ENCODE data around the gene GALNT17. TPM values are rescaled to one million over a fixed set of nuclear protein-coding genes. Genes with fewer than 3 reads are reported as not detected.

The GALNT17 gene
- total RNA-seq, 1 donor from 2014 or later: 3.9 TPM

DNA sequence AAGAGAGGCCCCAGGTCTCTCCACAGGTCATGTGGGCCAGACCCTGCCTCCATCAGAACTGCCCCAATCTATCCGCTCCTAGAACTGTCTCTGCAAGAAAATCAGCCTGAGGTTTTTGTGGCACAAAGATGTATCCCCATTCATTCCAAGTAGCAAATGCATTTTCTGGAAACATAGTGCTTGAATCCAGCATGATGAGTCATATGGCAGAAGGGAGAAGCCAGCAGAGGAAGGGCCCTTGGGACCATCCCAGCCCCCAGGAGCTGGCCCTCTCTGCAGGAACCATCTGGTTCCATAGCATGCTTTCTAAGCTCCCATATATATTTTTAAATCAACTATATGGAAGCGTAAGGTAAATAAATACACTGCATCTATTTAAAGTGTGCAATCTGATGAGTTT lies 563.2 kb downstream of the GALNT17 start:
- Mint-ChIP-seq H3K27ac (no peak overlapping the region), H3K27me3 (no peaks in the 10 kb centered on the region), H3K4me3 (ENCODE audit: low read depth) (no peak overlapping the region), H3K9me3 (ENCODE audit: low read depth) (peaks cover 11% of the 10 kb centered on the region), H3K4me1 (ENCODE audit: low read depth) (no peaks in the 10 kb centered on the region), H3K36me3 (ENCODE audit: insufficient read depth) (peaks cover 2% of the 10 kb centered on the region)
- TF ChIP-seq, protein P1, sequence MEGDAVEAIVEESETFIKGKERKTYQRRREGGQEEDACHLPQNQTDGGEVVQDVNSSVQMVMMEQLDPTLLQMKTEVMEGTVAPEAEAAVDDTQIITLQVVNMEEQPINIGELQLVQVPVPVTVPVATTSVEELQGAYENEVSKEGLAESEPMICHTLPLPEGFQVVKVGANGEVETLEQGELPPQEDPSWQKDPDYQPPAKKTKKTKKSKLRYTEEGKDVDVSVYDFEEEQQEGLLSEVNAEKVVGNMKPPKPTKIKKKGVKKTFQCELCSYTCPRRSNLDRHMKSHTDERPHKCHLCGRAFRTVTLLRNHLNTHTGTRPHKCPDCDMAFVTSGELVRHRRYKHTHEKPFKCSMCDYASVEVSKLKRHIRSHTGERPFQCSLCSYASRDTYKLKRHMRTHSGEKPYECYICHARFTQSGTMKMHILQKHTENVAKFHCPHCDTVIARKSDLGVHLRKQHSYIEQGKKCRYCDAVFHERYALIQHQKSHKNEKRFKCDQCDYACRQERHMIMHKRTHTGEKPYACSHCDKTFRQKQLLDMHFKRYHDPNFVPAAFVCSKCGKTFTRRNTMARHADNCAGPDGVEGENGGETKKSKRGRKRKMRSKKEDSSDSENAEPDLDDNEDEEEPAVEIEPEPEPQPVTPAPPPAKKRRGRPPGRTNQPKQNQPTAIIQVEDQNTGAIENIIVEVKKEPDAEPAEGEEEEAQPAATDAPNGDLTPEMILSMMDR (IDR thresholded peaks at IDR 0.05; ENCODE audit: unreplicated experiment): no peak
- DNase-seq (ENCODE audit: low spot score, unreplicated experiment): no peak

DNA sequence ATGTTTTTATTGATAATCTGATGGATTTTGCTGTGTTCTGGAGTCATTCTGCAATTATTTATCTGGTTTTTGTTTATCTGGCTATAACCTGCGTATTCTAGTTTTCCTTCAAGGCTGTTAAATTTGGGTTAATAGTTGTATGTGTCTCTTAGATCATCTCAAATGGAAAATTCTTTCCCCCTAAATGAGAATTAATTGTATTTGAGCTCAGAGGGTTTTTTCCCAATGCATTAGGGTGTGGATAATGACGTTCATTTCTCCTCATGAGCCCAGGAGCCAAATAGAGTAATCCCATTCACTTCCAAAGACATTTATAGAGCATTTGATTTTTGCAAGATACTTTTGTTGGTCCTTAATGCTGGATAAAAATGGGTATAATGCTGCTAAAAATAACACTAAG lies 564.6 kb downstream of the GALNT17 start:
- no peaks in the 10 kb centered on the region for H3K4me1 Mint-ChIP-seq (ENCODE audit: low read depth)
- H3K4me3 Mint-ChIP-seq (ENCODE audit: low read depth): no peak overlapping the region
- H3K9me3 Mint-ChIP-seq (ENCODE audit: low read depth): peaks cover 14% of the 10 kb centered on the region
- peaks cover 2% of the 10 kb centered on the region for H3K36me3 Mint-ChIP-seq (ENCODE audit: insufficient read depth)
- no peaks in the 10 kb centered on the region for H3K27me3 Mint-ChIP-seq
- DNase-seq (ENCODE audit: low spot score, unreplicated experiment): no peak
- no peak overlapping the region for H3K27ac Mint-ChIP-seq
- TF ChIP-seq, protein P1 (IDR thresholded peaks at IDR 0.05; ENCODE audit: unreplicated experiment): no peak

DNA sequence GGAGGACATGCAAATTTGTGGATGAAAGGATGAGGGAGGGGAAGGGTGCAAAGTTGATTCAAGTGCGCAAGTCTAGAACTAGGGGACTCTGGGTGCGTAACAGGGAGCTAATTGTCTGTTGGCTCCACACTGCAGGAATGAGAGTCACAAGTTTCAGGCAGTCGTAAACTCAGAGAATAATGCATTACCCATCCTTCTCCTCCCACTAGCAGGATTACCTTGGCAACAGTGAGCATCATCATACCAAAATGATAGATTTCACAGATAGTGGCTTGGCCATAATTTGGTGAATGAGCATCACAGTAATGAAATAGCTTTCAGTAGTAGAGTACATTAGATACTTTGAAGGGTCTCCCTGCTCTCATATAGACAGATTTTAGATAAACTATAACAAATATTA lies 565.5 kb downstream of the GALNT17 start:
- Mint-ChIP-seq H3K27ac (no peak overlapping the region), H3K4me3 (ENCODE audit: low read depth) (no peak overlapping the region), H3K27me3 (no peaks in the 10 kb centered on the region), H3K9me3 (ENCODE audit: low read depth) (peaks cover 18% of the 10 kb centered on the region), H3K4me1 (ENCODE audit: low read depth) (no peaks in the 10 kb centered on the region), H3K36me3 (ENCODE audit: insufficient read depth) (peaks cover 2% of the 10 kb centered on the region)
- no peak for DNase-seq (ENCODE audit: low spot score, unreplicated experiment)
- TF ChIP-seq, protein P1 (IDR thresholded peaks at IDR 0.05; ENCODE audit: unreplicated experiment): no peak

DNA sequence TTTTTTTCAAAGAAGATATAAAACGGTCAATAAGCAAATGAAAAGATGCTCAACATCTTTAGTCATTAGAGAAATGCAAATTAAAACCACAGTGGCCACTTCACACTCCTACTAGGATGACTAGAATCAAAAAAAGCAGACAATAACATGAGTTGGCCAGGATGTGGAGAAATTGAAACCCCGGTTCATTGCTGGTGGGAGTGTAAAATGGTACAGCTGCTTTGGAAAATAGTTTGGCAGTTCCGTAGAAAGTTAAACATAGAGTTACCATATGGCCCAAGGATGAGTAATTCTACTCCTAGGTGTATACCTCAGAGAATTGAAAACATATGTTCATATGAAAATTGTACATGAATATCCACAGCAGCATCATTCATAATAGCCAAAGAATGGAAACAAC lies 573.3 kb downstream of the GALNT17 start:
- no peak overlapping the region for H3K27ac Mint-ChIP-seq
- H3K4me1 Mint-ChIP-seq (ENCODE audit: low read depth): no peaks in the 10 kb centered on the region
- TF ChIP-seq, protein P1 (IDR thresholded peaks at IDR 0.05; ENCODE audit: unreplicated experiment): no peak
- H3K4me3 Mint-ChIP-seq (ENCODE audit: low read depth): no peak overlapping the region
- H3K36me3 Mint-ChIP-seq (ENCODE audit: insufficient read depth): no peaks in the 10 kb centered on the region
- no peak for DNase-seq (ENCODE audit: low spot score, unreplicated experiment)
- H3K27me3 Mint-ChIP-seq: no peaks in the 10 kb centered on the region
- H3K9me3 Mint-ChIP-seq (ENCODE audit: low read depth): peaks cover 13% of the 10 kb centered on the region

DNA sequence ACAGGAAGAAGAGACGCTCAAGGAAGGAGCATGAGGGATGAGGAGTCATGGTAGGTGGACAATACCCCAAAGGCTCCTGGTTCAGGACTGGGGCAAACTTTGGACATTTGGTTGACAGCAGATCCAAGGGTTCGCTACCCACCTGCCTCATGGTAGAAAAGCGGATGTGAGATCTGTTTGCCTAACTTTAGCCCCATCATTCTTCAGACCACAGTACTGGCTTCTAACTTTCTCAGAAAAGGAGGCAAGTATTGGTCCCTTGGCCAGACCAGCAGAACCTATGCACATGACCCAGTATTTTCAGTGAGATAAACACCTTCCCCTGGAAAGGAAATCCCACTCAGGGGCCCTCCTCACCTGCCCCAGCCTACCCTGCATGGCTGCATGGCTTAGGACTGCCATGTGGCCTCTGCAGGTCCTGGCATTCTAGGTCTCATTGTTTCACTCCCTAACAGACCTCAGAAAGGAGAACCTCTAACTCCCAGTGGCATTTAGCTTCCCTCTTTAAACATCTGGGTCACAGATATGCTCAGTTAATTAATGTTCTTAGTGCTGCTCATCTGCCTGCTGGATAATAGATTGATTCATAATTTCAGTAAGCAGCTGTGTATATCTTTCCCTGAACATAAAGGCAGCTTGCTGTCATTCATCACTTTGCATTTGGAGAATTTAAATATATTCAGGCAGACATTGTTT lies 574.1 kb downstream of the GALNT17 start:
- no peak for DNase-seq (ENCODE audit: low spot score, unreplicated experiment)
- no peaks in the 10 kb centered on the region for H3K4me1 Mint-ChIP-seq (ENCODE audit: low read depth)
- H3K27me3 Mint-ChIP-seq: no peaks in the 10 kb centered on the region
- H3K27ac Mint-ChIP-seq: no peak overlapping the region
- H3K36me3 Mint-ChIP-seq (ENCODE audit: insufficient read depth): no peaks in the 10 kb centered on the region
- TF ChIP-seq, protein P1 (IDR thresholded peaks at IDR 0.05; ENCODE audit: unreplicated experiment): no peak
- H3K9me3 Mint-ChIP-seq (ENCODE audit: low read depth): peaks cover 9% of the 10 kb centered on the region
- no peak overlapping the region for H3K4me3 Mint-ChIP-seq (ENCODE audit: low read depth)

All from progenitor cell of endocrine pancreas (in vitro differentiated cells).